H1 (cell line): Measurements from ENCODE around the gene FAM209A. TPM values are rescaled to one million over a fixed set of nuclear protein-coding genes. Genes with fewer than 3 reads are reported as not detected.

ENCODE experiments used
- CTCF ChIA-PET: fragments of 300-600 bp; sonication (Branson Sonifier 250); formaldehyde crosslinking; loops from one replicate; lab custom pipeline; 2021; ENCODE audit not compliant: partially characterized antibody; lab: Charles Lee
- POLR2A ChIA-PET: fragments of 300-600 bp; sonication (Branson Sonifier 250); formaldehyde crosslinking; loops from one replicate; lab custom pipeline; 2021; ENCODE audit warnings: inconsistent platforms; ENCODE audit not compliant: partially characterized antibody; lab: Charles Lee
- DNase-seq, 2 experiments: peaks; one replicate each; pipeline versions ENCODE4 v3.0.0 to v3.0.0-alpha.2; 2010 to 2022; ENCODE audit warnings: low spot score in 2 of 2, low read depth in 1 of 2, mixed read lengths in 1 of 2
- FAIRE-seq: peaks from 2 replicates; lab custom pipeline; 2011; peaks lifted over from hg19 to GRCh38; lab: Jason Lieb, UNC
- H2AFZ ChIP-seq: 2 replicates; pipeline ENCODE4 v1.8.1; 2012; ENCODE audit warnings: low read length, inconsistent platforms
- H2AK5ac ChIP-seq: 2 replicates; pipeline ENCODE4 v1.6.1; 2013; ENCODE audit warnings: low read depth, low read length
- H2BK120ac ChIP-seq: replicated peaks from 2 replicates; pipeline ENCODE3; 2013; ENCODE audit warnings: low read depth, low read length, inconsistent platforms
- H2BK12ac ChIP-seq: 2 replicates; pipeline ENCODE4 v1.6.1; 2013; ENCODE audit warnings: low read depth, low read length
- H2BK15ac ChIP-seq: 2 replicates; pipeline ENCODE4 v1.6.1; 2013; ENCODE audit warnings: low read length
- H2BK20ac ChIP-seq: 2 replicates; pipeline ENCODE4 v1.6.1; 2013; ENCODE audit warnings: low read length
- H2BK5ac ChIP-seq: 2 replicates; pipeline ENCODE4 v1.6.1; 2013; ENCODE audit warnings: low read depth, low read length
- H3K14ac ChIP-seq: 2 replicates; pipeline ENCODE4 v1.6.1; 2013; ENCODE audit warnings: inconsistent platforms; ENCODE audit not compliant: insufficient read length
- H3K18ac ChIP-seq: 2 replicates; pipeline ENCODE4 v1.6.1; 2013; ENCODE audit warnings: low read length; ENCODE audit errors: extremely low read depth
- H3K23ac ChIP-seq: 2 replicates; pipeline ENCODE4 v1.6.1; 2013; ENCODE audit warnings: inconsistent platforms; ENCODE audit not compliant: insufficient read length
- H3K23me2 ChIP-seq: 2 replicates; pipeline ENCODE4 v1.6.1; 2013; ENCODE audit warnings: low read depth, low read length
- H3K27ac ChIP-seq: 2 replicates; pipeline ENCODE4 v1.6.1; 2011; ENCODE audit warnings: low read depth, low read length, inconsistent platforms
- H3K27me3 ChIP-seq, 4 experiments: replicated peaks in 1 of 4; 1 replicate in 1 of 4; 2 replicates in 3 of 4; pipeline versions ENCODE4 v1.6.1 to v1.8.1; 2011 to 2013; ENCODE audit warnings: low read length in 3 of 4, mild to moderate bottlenecking in 3 of 4, inconsistent platforms in 2 of 4, mixed read lengths in 2 of 4, moderate library complexity in 1 of 4; ENCODE audit not compliant: control insufficient read depth in 3 of 4, insufficient read depth in 3 of 4; ENCODE audit errors: extremely low read depth in 1 of 4
- H3K36me3 ChIP-seq, 4 experiments: 2 replicates each; pipeline versions ENCODE4 v1.6.1 to v1.8.1; 2011 to 2013; ENCODE audit warnings: mild to moderate bottlenecking in 4 of 4, low read length in 3 of 4, moderate library complexity in 2 of 4, control low read depth in 1 of 4, inconsistent platforms in 1 of 4; ENCODE audit not compliant: insufficient read depth in 4 of 4, control insufficient read depth in 2 of 4
- H3K4ac ChIP-seq: replicated peaks from 2 replicates; pipeline ENCODE3; 2013; ENCODE audit warnings: low read length, low read depth, mixed read lengths, inconsistent platforms; ENCODE audit not compliant: insufficient read length
- H3K4me1 ChIP-seq, 4 experiments: replicated peaks in 1 of 4; 1 replicate in 1 of 4; 2 replicates in 3 of 4; pipeline versions ENCODE4 v1.6.1 to v1.8.1; 2011 to 2013; ENCODE audit warnings: low read length in 3 of 4, inconsistent platforms in 2 of 4, mixed read lengths in 1 of 4; ENCODE audit not compliant: insufficient read depth in 4 of 4, control insufficient read depth in 3 of 4
- H3K4me2 ChIP-seq, 2 experiments: 2 replicates each; pipeline versions ENCODE4 v1.6.1 to v1.8.1; 2011 to 2013; ENCODE audit warnings: low read depth in 2 of 2, low read length in 2 of 2, control low read depth in 1 of 2, inconsistent platforms in 1 of 2, mild to moderate bottlenecking in 1 of 2; ENCODE audit not compliant: insufficient read depth in 1 of 2
- H3K4me3 ChIP-seq, 4 experiments: fragments of 200-600, 300-600 bp in 1 of 4; sonication (generic), shearing (Covaris generic), sonication (Bioruptor Twin) in 1 of 4; 2 replicates each; pipeline versions ENCODE4 v1.5.1 to v1.8.1; 2011 to 2016; ENCODE audit warnings: low read length in 4 of 4, low read depth in 3 of 4, control low read depth in 2 of 4, inconsistent platforms in 2 of 4, mild to moderate bottlenecking in 2 of 4, mixed read lengths in 1 of 4, moderate library complexity in 1 of 4; ENCODE audit not compliant: insufficient read depth in 2 of 4; ENCODE audit errors: extremely low read depth in 1 of 4
- H3K56ac ChIP-seq: replicated peaks from 2 replicates; pipeline ENCODE3; 2013; ENCODE audit warnings: low read depth, mild to moderate bottlenecking, mixed read lengths, low read length, inconsistent platforms; ENCODE audit not compliant: insufficient read length
- H3K79me1 ChIP-seq: 2 replicates; pipeline ENCODE4 v1.6.1; 2013; ENCODE audit warnings: low read depth, low read length, control low read depth
- H3K79me2 ChIP-seq, 2 experiments: 2 replicates each; pipeline versions ENCODE4 v1.6.1 to v1.8.1; 2012 to 2013; ENCODE audit warnings: low read length in 2 of 2, mild to moderate bottlenecking in 2 of 2, inconsistent platforms in 1 of 2; ENCODE audit not compliant: insufficient read depth in 2 of 2, control insufficient read depth in 1 of 2
- H3K9ac ChIP-seq, 4 experiments: replicated peaks in 1 of 4; 1 replicate in 1 of 4; 2 replicates in 3 of 4; pipeline versions ENCODE4 v1.6.1 to v1.8.1; 2011 to 2013; ENCODE audit warnings: low read depth in 3 of 4, low read length in 3 of 4, control low read depth in 2 of 4, mild to moderate bottlenecking in 2 of 4, moderate library complexity in 2 of 4, inconsistent platforms in 1 of 4; ENCODE audit errors: extremely low read depth in 1 of 4
- H3K9me3 ChIP-seq, 2 experiments: 2 replicates each; pipeline versions ENCODE4 v1.6.1 to v1.8.1; 2012 to 2013; ENCODE audit warnings: mild to moderate bottlenecking in 2 of 2, moderate library complexity in 2 of 2, control low read depth in 1 of 2, inconsistent platforms in 1 of 2, low read depth in 1 of 2, low read length in 1 of 2, mixed read lengths in 1 of 2; ENCODE audit not compliant: insufficient read depth in 2 of 2
- H4K20me1 ChIP-seq, 2 experiments: replicated peaks in 1 of 2; 2 replicates each; pipeline versions ENCODE3 to v1.8.1; 2011 to 2013; ENCODE audit warnings: inconsistent platforms in 2 of 2, low read length in 2 of 2, mild to moderate bottlenecking in 1 of 2; ENCODE audit not compliant: insufficient read depth in 2 of 2, control insufficient read depth in 1 of 2
- H4K5ac ChIP-seq: 2 replicates; pipeline ENCODE4 v1.6.1; 2013; ENCODE audit warnings: low read length, low read depth, mixed read lengths, inconsistent platforms; ENCODE audit not compliant: insufficient read length
- H4K8ac ChIP-seq: 2 replicates; pipeline ENCODE4 v1.8.0; 2013; ENCODE audit warnings: mild to moderate bottlenecking, moderate library complexity, low read length, inconsistent platforms; ENCODE audit not compliant: insufficient read depth; ENCODE audit errors: extremely low read depth
- H4K91ac ChIP-seq: replicated peaks from 2 replicates; pipeline ENCODE3; 2013; ENCODE audit warnings: low read length, mixed read lengths, inconsistent platforms; ENCODE audit not compliant: insufficient read length
- CBX8 ChIP-seq: fragments of 300-800, 300-1000 bp; sonication (generic); IDR thresholded peaks from 2 replicates; pipeline ENCODE4 v1.7.1; 2016; ENCODE audit warnings: low read depth, low read length, borderline replicate concordance
- EGR1 ChIP-seq: IDR thresholded peaks from 2 replicates; pipeline ENCODE4 v1.6.1; 2011; ENCODE audit warnings: low read depth, low read length, borderline replicate concordance
- EZH2 ChIP-seq: fragments of 200-600 bp; sonication (generic); IDR thresholded peaks from 2 replicates; pipeline ENCODE4 v1.7.1; 2012; ENCODE audit warnings: low read depth, mild to moderate bottlenecking, moderate library complexity, low read length, inconsistent platforms; ENCODE audit not compliant: severe bottlenecking
- FOSL1 ChIP-seq: IDR thresholded peaks from 2 replicates; pipeline ENCODE4 v1.6.1; 2011; ENCODE audit warnings: mild to moderate bottlenecking, low read depth, low read length, moderate library complexity; ENCODE audit not compliant: insufficient read depth
- KDM4A ChIP-seq: IDR thresholded peaks from one replicate; pipeline ENCODE4 v1.7.1; 2012; ENCODE audit warnings: low read depth, mild to moderate bottlenecking, moderate library complexity, low read length, inconsistent platforms; ENCODE audit not compliant: severe bottlenecking
- PHF8 ChIP-seq: fragments of 200-600 bp; sonication (generic); conservative IDR thresholded peaks from 2 replicates; pipeline ENCODE4 v1.7.1; 2012; ENCODE audit warnings: low read depth, mild to moderate bottlenecking, inconsistent platforms, low read length, moderate library complexity
- SIRT6 ChIP-seq: IDR thresholded peaks from one replicate; pipeline ENCODE4 v1.7.1; 2012; ENCODE audit warnings: low read length, inconsistent platforms
- TCF12 ChIP-seq: IDR thresholded peaks from 2 replicates; pipeline ENCODE4 v1.6.1; 2011; ENCODE audit warnings: low read depth, mild to moderate bottlenecking, low read length
- WGBS, 2 experiments: shearing (Covaris generic) in 1 of 2; methylation state at CpG; one replicate each; pipeline versions ENCODE4 v1.1.6 to v1.1.7; 2013 to 2015; ENCODE audit warnings: low lambda C conversion rate in 2 of 2, mixed read lengths in 2 of 2, inconsistent platforms in 1 of 2, low coverage in 1 of 2, missing lambda C conversion rate in 1 of 2; ENCODE audit not compliant: insufficient replicate concordance in 2 of 2, insufficient coverage in 1 of 2, insufficient read length in 1 of 2; ENCODE audit errors: extremely low coverage in 1 of 2, missing lambda C conversion rate in 1 of 2; 5-methylcytosine and 5-hydroxymethylcytosine counted together
- polyA plus RNA-seq, 7 experiments: library from polyadenylated mRNA; depleted of rRNA in 3 of 7; stranded (reverse) in 5 of 7; unstranded in 2 of 7; fragments of >200 nt in 5 of 7; fragments of 200-250 nt in 2 of 7; gene quantifications; 1 replicate in 5 of 7; 2 replicates in 1 of 7; 4 replicates in 1 of 7; pipeline versions ENCODE4 v1.2.1 to v1.2.3, GENCODE V29; 2011 to 2013; ENCODE audit warnings: missing spikeins in 2 of 7, mixed read lengths in 2 of 7
- total RNA-seq: library from RNA; stranded (reverse); fragmentation: NEBNext Ultra II Directional; extraction: Animal tissue kit (Norgen Biotek cat#: 25700); gene quantifications from 2 replicates; pipeline ENCODE4 v1.2.1, GENCODE V29; 2021

The FAM209A gene
- total and polyA plus RNA-seq, 2 of the 8 experiments (the other 6 are each of a cell fraction or from before 2014, with no cell fraction given), result 0.15 TPM; not detected in 1

DNA sequence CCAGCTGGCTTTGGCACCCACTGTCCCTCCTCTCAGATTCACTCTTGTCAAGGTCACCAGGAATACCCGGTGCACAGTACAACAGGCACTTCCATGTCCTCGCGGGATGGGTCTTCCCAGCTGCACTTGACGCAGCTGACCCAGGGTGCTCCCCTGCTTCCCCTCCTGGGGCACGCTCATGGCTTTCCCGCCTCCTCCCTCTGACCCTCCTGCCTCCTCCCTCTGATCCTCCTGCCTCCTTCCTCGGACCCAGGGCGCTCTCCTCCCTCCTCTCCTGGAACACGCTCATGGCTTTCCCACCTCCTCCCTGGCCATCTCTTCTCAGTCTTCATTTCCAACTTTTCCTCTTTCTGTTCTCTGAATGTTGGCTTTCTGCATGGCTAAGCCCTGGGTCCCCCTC, 50.6 kb downstream of the FAM209A start:
- Histone ChIP-seq H3K79me1 (no peaks in the 10 kb centered on the region; the same call in 1 of the 2 replicates), H3K9me3 (no peaks in the 10 kb centered on the region), H4K20me1 (no peaks in the 10 kb centered on the region), H2BK15ac (no peak overlapping the region), H3K14ac (no peak overlapping the region), H2BK5ac (no peak overlapping the region), H3K27ac (no peak overlapping the region), H2BK20ac (no peak overlapping the region), H4K8ac (no peak overlapping the region), H3K23ac (no peak overlapping the region), H2BK12ac (peak overlapping the region; percentile 50; the same call in 1 of the 2 replicates), H4K5ac (no peak overlapping the region), H3K79me2 (no peaks in the 10 kb centered on the region), H3K56ac (no peak overlapping the region), H3K23me2 (no peaks in the 10 kb centered on the region), H2AK5ac (no peak overlapping the region), H3K4me1 (no peaks in the 10 kb centered on the region; a peak in 1 of 7 replicates), H3K27me3 (no peaks in the 10 kb centered on the region; a peak in 1 of 7 replicates), H3K36me3 (no peaks in the 10 kb centered on the region), H2BK120ac (no peak overlapping the region), H4K91ac (no peak overlapping the region), H3K9ac (no peak overlapping the region), H3K4ac (no peak overlapping the region), H3K4me2 (no peak overlapping the region), H3K4me3 (no peak overlapping the region), H3K18ac (no peak overlapping the region), H2AFZ (no peak overlapping the region)
- ChIA-PET CTCF (interaction anchor here (0.7 to 7.8 kb wide), 6 partner anchors 9 to 486 kb away, joined by 3 to 95 read pairs (median 4); no protein-coding TSS in a partner anchor), POLR2A (interaction anchor here (0.8 kb wide), 1 partner anchor 10 kb away, joined by 3 read pairs; no protein-coding TSS in a partner anchor)
- no peak for DNase-seq
- no peak for FAIRE-seq
- WGBS, 2 experiments, result 97% methylated on average over 7 of the region's 9 CpGs; no CpG with 5 or more reads in 1 of the 2 experiments
- no peak for TF ChIP-seq FOSL1
- no peak for TF ChIP-seq PHF8
- no peak for TF ChIP-seq SIRT6
- no peak for TF ChIP-seq EGR1
- TF ChIP-seq CBX8, result no peak
- TF ChIP-seq TCF12, result no peak
- TF ChIP-seq EZH2, result no peak
- no peak for TF ChIP-seq KDM4A
